Mesothelial cell of epicardium (in vitro differentiated cells): Measurements from ENCODE around the gene LRMDA. TPM values are rescaled to one million over a fixed set of nuclear protein-coding genes. Genes with fewer than 3 reads are reported as not detected.
A peak's percentile ranks its signal among the peaks of the same experiment; 100 is the strongest.

ENCODE experiments used
- DNase-seq, 2 experiments: peaks; one replicate each; pipeline ENCODE4 v3.0.0; 2021; ENCODE audit warnings: low spot score in 2 of 2; ENCODE audit not compliant: unreplicated experiment in 2 of 2
- H3K27ac Mint-ChIP-seq: 2 replicates; pipeline ENCODE4 v1.8.0; 2021; ENCODE audit warnings: mixed read lengths
- H3K27me3 Mint-ChIP-seq: 2 replicates; pipeline ENCODE4 v1.8.0; 2021; ENCODE audit warnings: low read depth, mixed read lengths
- H3K36me3 Mint-ChIP-seq: 2 replicates; pipeline ENCODE4 v1.8.0; 2021; ENCODE audit warnings: mixed read lengths
- H3K4me1 Mint-ChIP-seq: 2 replicates; pipeline ENCODE4 v1.8.0; 2021; ENCODE audit warnings: mixed read lengths
- H3K4me3 Mint-ChIP-seq: 2 replicates; pipeline ENCODE4 v1.8.0; 2021; ENCODE audit warnings: mild to moderate bottlenecking, moderate library complexity, mixed read lengths
- H3K9me3 Mint-ChIP-seq: 2 replicates; pipeline ENCODE4 v1.8.0; 2021; ENCODE audit warnings: mixed read lengths
- CTCF ChIP-seq: fragments of 200-600 bp; sonication (generic); IDR thresholded peaks from one replicate; pipeline ENCODE4 v1.5.0; 2021; ENCODE audit warnings: antibody characterized with exemption; ENCODE audit not compliant: unreplicated experiment
- total RNA-seq: library from RNA; stranded (reverse); gene quantifications from 3 replicates; pipeline ENCODE4 v1.2.1, GENCODE V29; 2021

Gene LRMDA
- total RNA-seq, 1 donor from 2014 or later, result 2.0 TPM

- no peaks in the 10 kb centered on the region for H3K9me3 Mint-ChIP-seq
- peaks cover 28% of the 10 kb centered on the region for H3K27me3 Mint-ChIP-seq
- peak; percentile 39 to 76 for DNase-seq
Observed at GRCh38 chr10:75407713-75408508, 23.5 kb upstream of the LRMDA start.

GRCh38 chr10:75408509-75408875 is 22.9 kb upstream of the LRMDA start:
- Mint-ChIP-seq H3K27ac (peak overlapping the region; percentile 79), H3K9me3 (no peaks in the 10 kb centered on the region), H3K4me1 (peaks cover 39% of the 10 kb centered on the region), H3K27me3 (peaks cover 33% of the 10 kb centered on the region), H3K36me3 (no peaks in the 10 kb centered on the region), H3K4me3 (peak overlapping the region; percentile 78)
- peak in 1 of 2 experiments; percentile 58 for DNase-seq
- no peak for TF ChIP-seq CTCF

More at GRCh38 chr10:75407713-75408508, 23.5 kb upstream of the LRMDA start:
- Mint-ChIP-seq H3K4me3 (peak overlapping the region; percentile 78), H3K27ac (peak overlapping the region; percentile 87), H3K36me3 (no peaks in the 10 kb centered on the region), H3K4me1 (peaks cover 43% of the 10 kb centered on the region)
- TF ChIP-seq CTCF, result no peak

GRCh38 chr10:75408911-75409885 is 22.2 kb upstream of the LRMDA start:
- TF ChIP-seq CTCF, result no peak
- Mint-ChIP-seq H3K4me3 (peak overlapping the region; percentile 78), H3K27ac (peak overlapping the region; percentile 83), H3K4me1 (peaks cover 36% of the 10 kb centered on the region), H3K9me3 (no peaks in the 10 kb centered on the region), H3K36me3 (no peaks in the 10 kb centered on the region), H3K27me3 (peaks cover 40% of the 10 kb centered on the region)
- DNase-seq, result peak; percentile 45 to 69

GRCh38 chr10:75410132-75411005 is 21.1 kb upstream of the LRMDA start:
- Mint-ChIP-seq H3K36me3 (no peaks in the 10 kb centered on the region), H3K27me3 (peaks cover 50% of the 10 kb centered on the region), H3K4me3 (peak overlapping the region; percentile 73), H3K27ac (no peak overlapping the region), H3K9me3 (no peaks in the 10 kb centered on the region), H3K4me1 (peaks cover 36% of the 10 kb centered on the region)
- DNase-seq, result no peak
- no peak for TF ChIP-seq CTCF

GRCh38 chr10:75414527-75414926 is 16.9 kb upstream of the LRMDA start:
- Mint-ChIP-seq H3K27me3 (peaks cover 92% of the 10 kb centered on the region), H3K9me3 (no peaks in the 10 kb centered on the region), H3K27ac (no peak overlapping the region), H3K4me3 (no peak overlapping the region), H3K4me1 (peaks cover 11% of the 10 kb centered on the region), H3K36me3 (no peaks in the 10 kb centered on the region)
- no peak for DNase-seq
- no peak for TF ChIP-seq CTCF
